Calu3 (cell line): Measurements from ENCODE around the gene ERC2. TPM values are rescaled to one million over a fixed set of nuclear protein-coding genes. Genes with fewer than 3 reads are reported as not detected.

Source experiments
- BruUV-seq: library from RNA; stranded (reverse); fragments of 400-500 nt; replicated peaks from 2 replicates; lab custom pipeline; 2021; lab: Mats Ljungman, UMichigan
- CTCF ChIA-PET: fragments of 300-600 bp; sonication (Branson Sonifier 250); formaldehyde crosslinking; loops from one replicate; lab custom pipeline; 2022; ENCODE audit warnings: antibody characterized with exemption; lab: Charles Lee
- DNase-seq: peaks from one replicate; pipeline ENCODE4 v3.0.0; 2022
- H3K27ac Mint-ChIP-seq: one replicate; pipeline ENCODE4 v1.8.0; 2022; ENCODE audit warnings: mixed read lengths; ENCODE audit not compliant: unreplicated experiment
- H3K27me3 Mint-ChIP-seq: one replicate; pipeline ENCODE4 v1.8.0; 2022; ENCODE audit warnings: mixed read lengths; ENCODE audit not compliant: unreplicated experiment
- H3K36me3 Mint-ChIP-seq: one replicate; pipeline ENCODE4 v1.8.0; 2022; ENCODE audit warnings: mild to moderate bottlenecking, moderate library complexity, mixed read lengths; ENCODE audit not compliant: insufficient read depth, unreplicated experiment
- H3K4me1 Mint-ChIP-seq: one replicate; pipeline ENCODE4 v1.8.0; 2022; ENCODE audit warnings: mild to moderate bottlenecking, low read depth, mixed read lengths; ENCODE audit not compliant: unreplicated experiment
- H3K4me3 Mint-ChIP-seq: one replicate; pipeline ENCODE4 v1.8.0; 2022; ENCODE audit warnings: mild to moderate bottlenecking, low read depth, moderate library complexity, mixed read lengths; ENCODE audit not compliant: unreplicated experiment
- H3K9me3 Mint-ChIP-seq: one replicate; pipeline ENCODE4 v1.8.0; 2022; ENCODE audit warnings: low read depth, mixed read lengths; ENCODE audit not compliant: unreplicated experiment
- intact Hi-C: fragments of 100-400 bp; cut with micrococcal nuclease; formaldehyde crosslinking; loops from one replicate; pipeline ENCODE4 v1.10.0; 2022; ENCODE audit not compliant: unreplicated experiment
- total RNA-seq: library from RNA; stranded (reverse); gene quantifications from 2 replicates; pipeline ENCODE4 v1.2.3, GENCODE V29; 2022
- TF ChIP-seq, protein P1 (sequence below): fragments of 200-600 bp; IDR thresholded peaks from one replicate; pipeline ENCODE4 v1.8.0; 2022; ENCODE audit warnings: antibody characterized with exemption; ENCODE audit not compliant: unreplicated experiment

Gene ERC2
- total RNA-seq, 1 experiment from 2014 or later = 0.73 TPM

DNA sequence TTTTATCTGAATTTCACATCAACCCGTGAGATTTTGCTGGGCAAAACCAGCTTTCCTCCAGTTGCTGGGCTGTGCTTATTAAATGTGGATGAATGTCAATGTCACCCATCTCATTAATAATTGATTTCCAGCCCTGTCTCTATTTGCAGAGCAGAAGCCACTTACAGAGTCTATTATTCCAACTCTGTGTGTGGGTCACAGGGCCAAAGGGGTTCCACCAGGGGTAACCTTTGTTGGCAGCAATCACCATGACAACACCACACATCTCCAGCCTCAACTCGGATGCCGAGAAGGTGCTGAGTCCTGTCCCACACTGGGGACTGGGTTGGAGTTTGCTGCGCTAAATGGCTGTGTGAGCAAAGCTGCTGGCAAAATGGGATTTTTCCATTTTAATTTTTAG, 930.1 kb downstream of the ERC2 start:
- intact Hi-C loops = no loop called here
- TF ChIP-seq, protein P1, sequence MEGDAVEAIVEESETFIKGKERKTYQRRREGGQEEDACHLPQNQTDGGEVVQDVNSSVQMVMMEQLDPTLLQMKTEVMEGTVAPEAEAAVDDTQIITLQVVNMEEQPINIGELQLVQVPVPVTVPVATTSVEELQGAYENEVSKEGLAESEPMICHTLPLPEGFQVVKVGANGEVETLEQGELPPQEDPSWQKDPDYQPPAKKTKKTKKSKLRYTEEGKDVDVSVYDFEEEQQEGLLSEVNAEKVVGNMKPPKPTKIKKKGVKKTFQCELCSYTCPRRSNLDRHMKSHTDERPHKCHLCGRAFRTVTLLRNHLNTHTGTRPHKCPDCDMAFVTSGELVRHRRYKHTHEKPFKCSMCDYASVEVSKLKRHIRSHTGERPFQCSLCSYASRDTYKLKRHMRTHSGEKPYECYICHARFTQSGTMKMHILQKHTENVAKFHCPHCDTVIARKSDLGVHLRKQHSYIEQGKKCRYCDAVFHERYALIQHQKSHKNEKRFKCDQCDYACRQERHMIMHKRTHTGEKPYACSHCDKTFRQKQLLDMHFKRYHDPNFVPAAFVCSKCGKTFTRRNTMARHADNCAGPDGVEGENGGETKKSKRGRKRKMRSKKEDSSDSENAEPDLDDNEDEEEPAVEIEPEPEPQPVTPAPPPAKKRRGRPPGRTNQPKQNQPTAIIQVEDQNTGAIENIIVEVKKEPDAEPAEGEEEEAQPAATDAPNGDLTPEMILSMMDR = no peak
- no peak for DNase-seq
- H3K9me3 Mint-ChIP-seq = peaks cover 7% of the 10 kb centered on the region
- no peaks in the 10 kb centered on the region for H3K27me3 Mint-ChIP-seq
- no peaks in the 10 kb centered on the region for H3K4me1 Mint-ChIP-seq
- no TSS peak for BruUV-seq
- no peaks in the 10 kb centered on the region for H3K36me3 Mint-ChIP-seq
- H3K4me3 Mint-ChIP-seq = no peak overlapping the region
- H3K27ac Mint-ChIP-seq = no peak overlapping the region
- CTCF ChIA-PET = no interaction called here

DNA sequence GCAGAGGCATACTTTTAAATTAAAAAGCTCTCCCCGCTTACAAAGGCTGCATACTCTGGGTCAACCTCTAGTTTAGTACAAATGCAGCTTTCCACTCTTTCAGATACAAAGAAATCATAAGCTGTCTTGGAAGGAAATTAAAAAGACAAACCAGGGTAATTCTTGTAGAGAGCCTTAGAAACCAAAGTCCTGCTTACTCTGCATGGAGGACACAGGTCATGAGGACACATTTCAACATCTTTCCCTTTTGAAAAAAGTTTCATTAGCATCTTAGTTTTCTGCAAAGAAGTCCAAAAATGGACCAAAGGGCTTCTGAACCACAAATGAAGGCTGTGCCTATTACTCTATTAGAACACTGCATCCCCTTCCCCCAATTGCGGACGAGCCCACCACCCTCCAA, 930.7 kb downstream of the ERC2 start:
- H3K27me3 Mint-ChIP-seq = no peaks in the 10 kb centered on the region
- CTCF ChIA-PET = no interaction called here
- H3K9me3 Mint-ChIP-seq = peaks cover 7% of the 10 kb centered on the region
- BruUV-seq = no TSS peak
- no peak overlapping the region for H3K4me3 Mint-ChIP-seq
- H3K4me1 Mint-ChIP-seq = no peaks in the 10 kb centered on the region
- no peak for DNase-seq
- TF ChIP-seq, protein P1 = no peak
- intact Hi-C loops = no loop called here
- no peaks in the 10 kb centered on the region for H3K36me3 Mint-ChIP-seq
- no peak overlapping the region for H3K27ac Mint-ChIP-seq

DNA sequence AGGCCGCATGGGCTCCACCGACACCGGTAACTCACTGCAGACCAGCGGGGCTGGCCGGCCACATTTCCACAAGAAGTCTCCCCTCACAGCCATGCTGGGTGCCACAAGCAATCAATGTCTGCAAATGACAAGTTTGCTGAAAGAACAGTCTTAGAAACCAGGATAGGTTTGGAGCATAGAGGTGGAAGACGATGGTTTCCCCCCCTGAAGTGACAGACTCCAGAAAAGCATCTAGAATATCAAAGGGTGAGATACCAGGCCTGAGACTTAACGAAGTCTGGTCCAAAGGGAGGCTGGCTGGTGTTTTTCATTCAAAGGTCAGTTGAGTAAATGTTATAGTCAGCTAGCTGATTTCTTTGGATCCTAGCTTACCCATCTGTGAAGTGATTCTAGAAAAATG, 931.1 kb downstream of the ERC2 start:
- no peak overlapping the region for H3K4me3 Mint-ChIP-seq
- H3K9me3 Mint-ChIP-seq = peaks cover 4% of the 10 kb centered on the region
- H3K4me1 Mint-ChIP-seq = no peaks in the 10 kb centered on the region
- no peaks in the 10 kb centered on the region for H3K27me3 Mint-ChIP-seq
- no TSS peak for BruUV-seq
- intact Hi-C loops = no loop called here
- TF ChIP-seq, protein P1 = no peak
- H3K27ac Mint-ChIP-seq = no peak overlapping the region
- CTCF ChIA-PET = no interaction called here
- no peaks in the 10 kb centered on the region for H3K36me3 Mint-ChIP-seq
- no peak for DNase-seq

DNA sequence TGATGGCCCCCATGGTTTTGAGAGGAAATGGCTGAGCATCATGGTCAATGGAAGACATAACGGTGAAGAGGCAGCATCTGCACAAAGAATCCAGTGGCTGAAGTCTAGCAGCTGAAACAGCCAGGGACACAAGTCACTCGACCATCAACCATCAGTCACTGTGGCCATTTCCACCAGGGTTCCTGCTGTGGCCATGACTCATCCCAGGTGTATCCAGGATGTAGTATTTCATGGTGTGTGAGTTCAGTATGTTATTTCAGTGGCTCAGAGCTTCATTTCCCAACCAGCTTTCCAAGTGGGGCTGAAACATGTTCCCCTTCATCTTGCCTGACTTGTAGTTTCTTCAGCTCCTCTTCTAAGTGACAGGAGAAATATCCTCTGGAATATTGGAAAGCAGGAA, 933.4 kb downstream of the ERC2 start:
- no peak for DNase-seq
- no TSS peak for BruUV-seq
- no peaks in the 10 kb centered on the region for H3K36me3 Mint-ChIP-seq
- H3K9me3 Mint-ChIP-seq = peaks cover 4% of the 10 kb centered on the region
- TF ChIP-seq, protein P1 = no peak
- no peak overlapping the region for H3K27ac Mint-ChIP-seq
- CTCF ChIA-PET = interaction anchor here (0.7 kb wide), 1 partner anchor 710 kb away, joined by 11 read pairs; no protein-coding TSS in a partner anchor
- H3K27me3 Mint-ChIP-seq = no peaks in the 10 kb centered on the region
- intact Hi-C loops = no loop called here
- H3K4me3 Mint-ChIP-seq = no peak overlapping the region
- H3K4me1 Mint-ChIP-seq = no peaks in the 10 kb centered on the region
